GM20000 (cell line): Measurements from ENCODE around the gene AGXT.

ENCODE experiments used
- DNase-seq: peaks from one replicate; pipeline ENCODE4 v3.0.0; 2012; ENCODE audit warnings: low spot score
- CTCF ChIP-seq: IDR thresholded peaks from 2 replicates; pipeline ENCODE4 v1.5.1; 2012; ENCODE audit warnings: mild to moderate bottlenecking, control low read depth; ENCODE audit errors: extremely low read depth, missing control alignments

Gene AGXT

GRCh38 chr2:240917684-240918257 is 49.1 kb downstream of the AGXT start:
- DNase-seq = no peak
- TF ChIP-seq CTCF = no peak

DNA sequence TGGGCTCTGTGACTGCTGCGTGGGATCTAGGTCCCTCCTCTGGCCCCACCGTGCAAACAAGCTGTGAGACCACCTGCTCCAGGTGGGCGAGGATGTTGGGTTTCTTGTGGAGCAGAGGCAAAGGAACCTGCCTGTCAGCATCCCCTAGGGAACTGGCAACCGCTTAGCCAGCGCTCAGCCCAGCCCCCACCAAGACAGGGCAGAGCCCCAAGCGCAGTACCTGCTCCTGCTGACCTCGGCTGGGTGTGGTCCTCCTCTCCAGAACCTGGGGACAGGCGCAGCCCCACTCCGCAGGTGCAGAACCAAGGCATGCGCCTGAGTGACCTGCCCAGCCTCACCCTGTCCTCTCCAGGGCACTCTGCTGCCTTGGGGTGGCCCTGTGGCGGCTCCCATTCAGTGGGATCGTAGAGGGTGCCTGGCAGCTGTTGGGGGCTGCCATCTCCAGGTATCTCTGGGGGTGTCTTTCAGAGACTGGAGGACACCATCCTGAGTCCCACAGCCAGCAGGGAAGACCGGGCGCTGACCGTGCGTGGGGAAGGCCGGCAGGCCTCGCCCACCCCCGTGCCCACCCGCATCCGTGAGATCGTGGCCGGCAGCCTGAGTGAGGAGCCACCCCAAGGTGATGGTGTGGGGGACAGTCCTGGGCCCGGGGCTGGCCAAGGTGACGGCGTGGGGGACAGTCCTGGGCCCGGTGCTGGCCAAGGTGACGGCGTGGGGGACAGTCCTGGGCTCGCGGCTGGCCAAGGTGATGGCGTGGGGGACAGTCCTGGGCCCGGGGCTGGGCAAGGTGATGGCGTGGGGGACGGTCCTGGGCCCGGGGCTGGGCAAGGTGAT is 49.9 kb downstream of the AGXT start:
- TF ChIP-seq CTCF = no peak
- DNase-seq = no peak

DNA sequence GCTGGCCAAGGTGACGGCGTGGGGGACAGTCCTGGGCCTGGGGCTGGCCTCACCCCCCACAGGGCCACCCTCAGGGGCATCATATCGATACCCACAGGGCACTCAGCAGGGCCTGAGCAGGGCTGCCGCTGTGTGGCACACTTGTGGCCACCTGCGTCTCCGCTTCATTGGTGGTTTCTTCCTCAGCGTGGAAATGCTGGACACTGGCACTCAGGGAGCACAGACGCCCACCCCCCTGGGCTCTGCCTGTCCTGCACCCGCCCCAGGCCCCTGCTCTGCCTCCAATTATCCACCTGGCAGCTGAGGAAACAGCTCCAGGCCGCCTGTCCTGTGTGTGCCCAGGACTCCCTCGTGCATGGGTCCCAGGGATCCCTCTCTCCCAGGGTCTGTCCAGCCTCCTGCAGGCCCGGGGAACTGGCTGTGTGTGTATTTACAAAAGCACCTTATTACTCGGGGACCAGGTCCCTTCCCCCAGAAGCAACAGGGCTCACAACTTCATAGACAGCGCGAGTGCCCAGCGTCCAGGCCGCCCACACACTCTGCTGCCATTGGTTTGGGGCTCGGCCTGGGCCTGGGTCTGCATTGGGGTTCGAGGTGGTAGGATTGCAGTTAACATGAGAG is 50.6 kb downstream of the AGXT start:
- DNase-seq = no peak
- TF ChIP-seq CTCF = no peak

GRCh38 chr2:240919786-240920782 is 51.5 kb downstream of the AGXT start:
- TF ChIP-seq CTCF = no peak
- no peak for DNase-seq

- TF ChIP-seq CTCF = no peak
- no peak for DNase-seq
Measured at GRCh38 chr2:240920783-240921231, 52.2 kb downstream of the AGXT start.

DNA sequence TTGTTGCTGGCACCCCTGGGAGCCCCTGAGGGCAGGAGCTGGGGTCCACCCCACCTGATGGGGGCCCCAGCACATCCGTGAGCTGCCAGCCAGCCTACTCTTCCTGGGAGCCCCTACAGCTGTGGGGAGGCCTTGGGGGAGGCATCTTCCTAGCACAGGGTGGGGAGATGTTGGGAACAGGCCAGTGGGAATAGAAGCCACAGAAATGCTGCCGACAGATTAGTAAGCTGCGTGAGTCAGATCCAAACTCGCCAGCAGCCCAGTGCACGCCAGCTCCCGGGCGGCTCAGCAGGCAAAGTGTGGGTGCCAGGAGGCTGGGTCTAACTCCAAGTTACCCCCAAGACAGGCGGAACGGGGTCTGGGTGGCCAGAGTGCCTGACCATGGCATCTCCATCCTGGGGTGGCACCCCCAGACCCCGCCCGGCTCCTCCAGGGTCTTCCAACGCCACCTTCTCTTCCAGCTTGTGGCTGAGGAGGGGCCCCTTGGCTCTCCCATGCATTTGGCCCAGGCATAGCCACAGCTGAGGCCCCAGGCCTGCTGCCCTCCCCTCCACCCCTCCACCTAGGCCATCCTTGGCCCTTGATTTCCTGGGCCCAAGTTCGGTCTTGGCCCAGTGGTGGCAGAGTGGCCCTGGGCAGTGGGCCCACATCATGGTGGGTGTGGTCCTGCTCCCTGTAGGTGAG is 52.8 kb downstream of the AGXT start:
- DNase-seq = no peak
- no peak for TF ChIP-seq CTCF
